Measurements from ENCODE around the gene NPDC1.

NPDC1 gene

GRCh38 chr9:137044037-137044436 is 1.9 kb downstream of the NPDC1 start:
- Histone ChIP-seq H3K27me3 (ENCODE audit: control insufficient read depth in 1 of 2, insufficient read depth in 1 of 2, low read length in 2 of 2) (peaks cover 15 to 48% of the 10 kb centered on the region in 2 experiments), H3K9ac (ENCODE audit: low read length) (no peak overlapping the region), H2AFZ (ENCODE audit: low read depth, low read length) (no peak overlapping the region), H2BK12ac (ENCODE audit: low read length in 2 of 2) (no peak overlapping the region), H3K36me3 (ENCODE audit: control insufficient read depth in 1 of 2, insufficient read depth in 2 of 2, low read depth in 1 of 2, low read length in 2 of 2) (peaks cover 10 to 28% of the 10 kb centered on the region in 2 experiments), H3K4me1 (ENCODE audit: control insufficient read depth, insufficient read depth, low read depth, low read length) (peaks cover 26% of the 10 kb centered on the region), H3K14ac (ENCODE audit: low read length in 2 of 2) (no peak overlapping the region), H3K9me3 (ENCODE audit: control insufficient read depth, low read length) (no peaks in the 10 kb centered on the region), H3K4ac (ENCODE audit: low read depth in 1 of 2, low read length in 2 of 2) (no peak overlapping the region), H2BK120ac (ENCODE audit: low read depth, low read length) (no peak overlapping the region), H4K91ac (ENCODE audit: low read length) (no peak overlapping the region), H4K8ac (ENCODE audit: low read length) (no peak overlapping the region), H3K4me3 (ENCODE audit: insufficient read depth in 1 of 2, low read depth in 1 of 2, low read length in 2 of 2) (peak overlapping the region in 1 of 2 experiments; percentile 82), H3K23ac (ENCODE audit: low read length in 2 of 2) (no peak overlapping the region), H3K79me1 (replicated peaks; ENCODE audit: low read length, poor library complexity, severe bottlenecking) (no peaks in the 10 kb centered on the region), H2BK5ac (ENCODE audit: low read depth, low read length, poor library complexity, severe bottlenecking) (no peak overlapping the region), H2BK15ac (ENCODE audit: low read depth, poor library complexity, severe bottlenecking) (no peak overlapping the region), H3K18ac (ENCODE audit: low read depth in 1 of 2, low read length in 2 of 2) (no peak overlapping the region), H2AK5ac (ENCODE audit: low read length, severe bottlenecking) (no peak overlapping the region), H3K4me2 (ENCODE audit: low read length, poor library complexity, severe bottlenecking) (no peak overlapping the region), H3K27ac (ENCODE audit: low read length, poor library complexity, severe bottlenecking) (no peak overlapping the region)
- WGBS = 90% methylated on average over 12 of the region's 12 CpGs
- no peak for DNase-seq

- Histone ChIP-seq H3K79me1 (replicated peaks; ENCODE audit: low read length, poor library complexity, severe bottlenecking) (no peaks in the 10 kb centered on the region), H4K91ac (ENCODE audit: low read length) (no peak overlapping the region), H2BK15ac (ENCODE audit: low read depth, poor library complexity, severe bottlenecking) (no peak overlapping the region), H3K18ac (ENCODE audit: low read depth in 1 of 2, low read length in 2 of 2) (no peak overlapping the region), H4K8ac (ENCODE audit: low read length) (no peak overlapping the region), H3K4me1 (ENCODE audit: control insufficient read depth, insufficient read depth, low read depth, low read length) (peaks cover 23% of the 10 kb centered on the region), H3K4me2 (ENCODE audit: low read length, poor library complexity, severe bottlenecking) (no peak overlapping the region), H3K36me3 (ENCODE audit: control insufficient read depth in 1 of 2, insufficient read depth in 2 of 2, low read depth in 1 of 2, low read length in 2 of 2) (peaks cover 14 to 32% of the 10 kb centered on the region in 2 experiments), H3K23ac (ENCODE audit: low read length in 2 of 2) (peak overlapping the region in 1 of 2 experiments; percentile 35), H2BK12ac (ENCODE audit: low read length in 2 of 2) (no peak overlapping the region), H3K4ac (ENCODE audit: low read depth in 1 of 2, low read length in 2 of 2) (no peak overlapping the region), H3K27me3 (ENCODE audit: control insufficient read depth in 1 of 2, insufficient read depth in 1 of 2, low read length in 2 of 2) (peaks cover 13 to 41% of the 10 kb centered on the region in 2 experiments), H2BK120ac (ENCODE audit: low read depth, low read length) (no peak overlapping the region), H3K9me3 (ENCODE audit: control insufficient read depth, low read length) (no peaks in the 10 kb centered on the region), H3K4me3 (ENCODE audit: insufficient read depth in 1 of 2, low read depth in 1 of 2, low read length in 2 of 2) (no peak overlapping the region), H3K27ac (ENCODE audit: low read length, poor library complexity, severe bottlenecking) (no peak overlapping the region), H3K9ac (ENCODE audit: low read length) (peak overlapping the region; percentile 18), H3K14ac (ENCODE audit: low read length in 2 of 2) (no peak overlapping the region), H2BK5ac (ENCODE audit: low read depth, low read length, poor library complexity, severe bottlenecking) (no peak overlapping the region), H2AFZ (ENCODE audit: low read depth, low read length) (no peak overlapping the region), H2AK5ac (ENCODE audit: low read length, severe bottlenecking) (no peak overlapping the region)
- DNase-seq = no peak
- WGBS = 85% methylated on average over 34 of the region's 36 CpGs
Measured at GRCh38 chr9:137042751-137043727, 2.9 kb downstream of the NPDC1 start.

GRCh38 chr9:137041124-137041523 is 4.9 kb downstream of the NPDC1 start:
- 87% methylated on average over 13 of the region's 16 CpGs for WGBS
- no peak for DNase-seq
- H2BK15ac ChIP-seq (ENCODE audit: low read depth, poor library complexity, severe bottlenecking) = no peak overlapping the region

GRCh38 chr9:137040568-137040967 is 5.4 kb downstream of the NPDC1 start:
- Histone ChIP-seq H3K9ac (ENCODE audit: low read length) (no peak overlapping the region), H2BK5ac (ENCODE audit: low read depth, low read length, poor library complexity, severe bottlenecking) (no peak overlapping the region), H3K9me3 (ENCODE audit: control insufficient read depth, low read length) (no peaks in the 10 kb centered on the region), H2BK12ac (ENCODE audit: low read length in 2 of 2) (no peak overlapping the region), H3K23ac (ENCODE audit: low read length in 2 of 2) (no peak overlapping the region), H3K4ac (ENCODE audit: low read depth in 1 of 2, low read length in 2 of 2) (no peak overlapping the region), H2AK5ac (ENCODE audit: low read length, severe bottlenecking) (no peak overlapping the region), H3K4me3 (ENCODE audit: insufficient read depth in 1 of 2, low read depth in 1 of 2, low read length in 2 of 2) (no peak overlapping the region), H4K91ac (ENCODE audit: low read length) (peak overlapping the region; percentile 62), H3K27ac (ENCODE audit: low read length, poor library complexity, severe bottlenecking) (no peak overlapping the region), H3K27me3 (ENCODE audit: control insufficient read depth in 1 of 2, insufficient read depth in 1 of 2, low read length in 2 of 2) (peaks cover 0 to 22% of the 10 kb centered on the region in 2 experiments), H2BK120ac (ENCODE audit: low read depth, low read length) (no peak overlapping the region), H3K36me3 (ENCODE audit: control insufficient read depth in 1 of 2, insufficient read depth in 2 of 2, low read depth in 1 of 2, low read length in 2 of 2) (peaks cover 20 to 45% of the 10 kb centered on the region in 2 experiments), H3K4me2 (ENCODE audit: low read length, poor library complexity, severe bottlenecking) (no peak overlapping the region), H3K4me1 (ENCODE audit: control insufficient read depth, insufficient read depth, low read depth, low read length) (peaks cover 16% of the 10 kb centered on the region), H3K14ac (ENCODE audit: low read length in 2 of 2) (no peak overlapping the region), H2BK15ac (ENCODE audit: low read depth, poor library complexity, severe bottlenecking) (no peak overlapping the region), H4K8ac (ENCODE audit: low read length) (no peak overlapping the region), H3K18ac (ENCODE audit: low read depth in 1 of 2, low read length in 2 of 2) (no peak overlapping the region), H3K79me1 (replicated peaks; ENCODE audit: low read length, poor library complexity, severe bottlenecking) (no peaks in the 10 kb centered on the region), H2AFZ (ENCODE audit: low read depth, low read length) (no peak overlapping the region)
- WGBS = 93% methylated on average over 22 of the region's 23 CpGs
- no peak for DNase-seq

More at GRCh38 chr9:137041124-137041523, 4.9 kb downstream of the NPDC1 start:
- peaks cover 20% of the 10 kb centered on the region for H3K4me1 ChIP-seq (ENCODE audit: control insufficient read depth, insufficient read depth, low read depth, low read length)
- no peaks in the 10 kb centered on the region for H3K79me1 ChIP-seq (replicated peaks; ENCODE audit: low read length, poor library complexity, severe bottlenecking)
- H3K18ac ChIP-seq (ENCODE audit: low read depth in 1 of 2, low read length in 2 of 2) = no peak overlapping the region
- peaks cover 0 to 22% of the 10 kb centered on the region in 2 experiments for H3K27me3 ChIP-seq (ENCODE audit: control insufficient read depth in 1 of 2, insufficient read depth in 1 of 2, low read length in 2 of 2)
- H2AFZ ChIP-seq (ENCODE audit: low read depth, low read length) = no peak overlapping the region
- H3K27ac ChIP-seq (ENCODE audit: low read length, poor library complexity, severe bottlenecking) = no peak overlapping the region
- no peak overlapping the region for H2BK12ac ChIP-seq (ENCODE audit: low read length in 2 of 2)
- no peak overlapping the region for H3K23ac ChIP-seq (ENCODE audit: low read length in 2 of 2)
- no peak overlapping the region for H2BK120ac ChIP-seq (ENCODE audit: low read depth, low read length)
- no peak overlapping the region for H2AK5ac ChIP-seq (ENCODE audit: low read length, severe bottlenecking)
- H4K8ac ChIP-seq (ENCODE audit: low read length) = no peak overlapping the region
- no peak overlapping the region for H3K4me2 ChIP-seq (ENCODE audit: low read length, poor library complexity, severe bottlenecking)
- H3K9ac ChIP-seq (ENCODE audit: low read length) = no peak overlapping the region
- H2BK5ac ChIP-seq (ENCODE audit: low read depth, low read length, poor library complexity, severe bottlenecking) = no peak overlapping the region
- H4K91ac ChIP-seq (ENCODE audit: low read length) = no peak overlapping the region
- peaks cover 20 to 42% of the 10 kb centered on the region in 2 experiments for H3K36me3 ChIP-seq (ENCODE audit: control insufficient read depth in 1 of 2, insufficient read depth in 2 of 2, low read depth in 1 of 2, low read length in 2 of 2)
- H3K9me3 ChIP-seq (ENCODE audit: control insufficient read depth, low read length) = no peaks in the 10 kb centered on the region
- H3K4ac ChIP-seq (ENCODE audit: low read depth in 1 of 2, low read length in 2 of 2) = no peak overlapping the region
- peak overlapping the region in 1 of 2 experiments; percentile 9 for H3K4me3 ChIP-seq (ENCODE audit: insufficient read depth in 1 of 2, low read depth in 1 of 2, low read length in 2 of 2)
- H3K14ac ChIP-seq (ENCODE audit: low read length in 2 of 2) = no peak overlapping the region

Measured in mesenchymal stem cell (in vitro differentiated cells and primary cell).